ENCODE measurements around the gene CRTC2. TPM values are rescaled to one million over a fixed set of nuclear protein-coding genes. Genes with fewer than 3 reads are reported as not detected.

CRTC2 gene
- total and polyA plus RNA-seq, 9 of the 15 experiments (the other 6 are each of a cell fraction or from before 2014, with no cell fraction given), result 2.7 to 26.4 (median 10.2) TPM

DNA sequence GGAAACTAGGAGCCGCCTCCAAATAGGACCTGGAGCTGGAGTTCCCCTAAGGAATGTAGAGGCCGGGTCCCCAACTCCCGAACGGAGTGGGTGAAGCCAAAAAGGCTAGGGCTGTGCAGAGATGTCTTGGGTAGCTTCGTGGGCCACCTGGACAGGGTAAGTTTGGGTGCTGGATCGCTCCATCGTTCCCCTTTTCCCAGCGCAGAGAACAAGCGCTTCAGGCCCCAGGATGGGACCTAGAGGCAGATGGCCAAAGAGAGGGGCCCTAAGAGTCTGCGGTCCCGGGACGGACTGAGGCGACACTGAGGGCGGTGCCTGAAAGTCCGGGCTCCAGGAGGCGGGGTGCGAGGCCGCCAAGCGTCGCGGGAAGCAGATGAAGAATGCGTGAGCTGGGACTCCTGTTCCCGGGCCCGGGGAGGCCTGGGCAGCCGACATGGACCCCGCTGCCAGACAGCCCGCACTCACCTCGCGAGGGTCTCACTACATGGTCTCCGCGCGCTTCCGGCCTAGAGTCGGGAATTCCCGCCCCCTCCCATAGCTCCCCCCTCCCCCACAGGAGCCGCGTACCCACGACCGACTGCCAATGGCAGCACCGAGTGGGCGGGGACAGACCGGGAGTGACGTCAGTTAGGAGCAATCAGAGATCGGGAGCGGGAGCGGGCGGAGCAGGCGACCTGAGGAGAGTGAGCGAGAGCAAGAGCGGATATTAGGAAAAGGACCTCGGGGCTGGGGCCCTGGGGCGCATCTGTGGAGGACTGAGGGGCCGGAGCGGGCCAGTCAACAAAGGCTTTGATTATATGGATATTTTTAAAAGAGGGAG is 4.8 kb upstream of the CRTC2 start, which contains the start of gene SLC39A1 (continued):
- TF ChIP-seq BHLHE40 (IDR thresholded peaks at IDR 0.05; ENCODE audit: low read length), result peak; percentile 6; the same call in 1 of the 2 replicates
- peak; percentile 51; the same call in 1 of the 2 replicates for TF ChIP-seq SP1 (CRISPR knock-in tag; IDR thresholded peaks at IDR 0.05)
- TF ChIP-seq HNRNPUL1 (IDR thresholded peaks at IDR 0.05; ENCODE audit: low read length), result no peak
- TF ChIP-seq MYC (IDR thresholded peaks at IDR 0.05; ENCODE audit: low read depth, low read length), result peak; percentile 51
- 0 out of 2 replicates have a peak, but pooled peaks have one; percentile 42 for TF ChIP-seq MYC (CRISPR knock-in tag; IDR thresholded peaks at IDR 0.05; ENCODE audit: borderline replicate concordance, low read depth)
- TF ChIP-seq BDP1 (IDR thresholded peaks at IDR 0.05; ENCODE audit: insufficient read depth, insufficient read length), result no peak
- peak; percentile 80 for TF ChIP-seq POLR2A (conservative IDR thresholded peaks at IDR 0.05)
- peak; percentile 73 for TF ChIP-seq EGR1 (conservative IDR thresholded peaks at IDR 0.05)
- TF ChIP-seq FOXP4 (CRISPR knock-in tag; IDR thresholded peaks at IDR 0.05; ENCODE audit: borderline replicate concordance), result no peak
- peak; percentile 9; the same call in 1 of the 2 replicates for TF ChIP-seq HCFC1 (IDR thresholded peaks at IDR 0.05; ENCODE audit: low read depth, low read length)
- 0 out of 2 replicates have a peak, but pooled peaks have one; percentile 51 for TF ChIP-seq ZNF589 (CRISPR knock-in tag; IDR thresholded peaks at IDR 0.05; ENCODE audit: low read depth)
- peak; percentile 27 for TF ChIP-seq SMAD1 (IDR thresholded peaks at IDR 0.05; ENCODE audit: low read depth, low read length, partially characterized antibody)
- TF ChIP-seq MNT (conservative IDR thresholded peaks at IDR 0.05), result peak; percentile 45 to 46; a peak in 3 of 4 replicates
- TF ChIP-seq, protein P1, sequence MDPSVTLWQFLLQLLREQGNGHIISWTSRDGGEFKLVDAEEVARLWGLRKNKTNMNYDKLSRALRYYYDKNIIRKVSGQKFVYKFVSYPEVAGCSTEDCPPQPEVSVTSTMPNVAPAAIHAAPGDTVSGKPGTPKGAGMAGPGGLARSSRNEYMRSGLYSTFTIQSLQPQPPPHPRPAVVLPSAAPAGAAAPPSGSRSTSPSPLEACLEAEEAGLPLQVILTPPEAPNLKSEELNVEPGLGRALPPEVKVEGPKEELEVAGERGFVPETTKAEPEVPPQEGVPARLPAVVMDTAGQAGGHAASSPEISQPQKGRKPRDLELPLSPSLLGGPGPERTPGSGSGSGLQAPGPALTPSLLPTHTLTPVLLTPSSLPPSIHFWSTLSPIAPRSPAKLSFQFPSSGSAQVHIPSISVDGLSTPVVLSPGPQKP (CRISPR knock-in tag; IDR thresholded peaks at IDR 0.05), result no peak
- TF ChIP-seq ZNF282 (CRISPR knock-in tag; IDR thresholded peaks at IDR 0.05), result no peak
- TF ChIP-seq ZNF3 (CRISPR knock-in tag; IDR thresholded peaks at IDR 0.05), result no peak
- TF ChIP-seq NR2C2 (CRISPR knock-in tag; IDR thresholded peaks at IDR 0.05), result no peak
- peak; percentile 43; the same call in 1 of the 2 replicates for TF ChIP-seq NR2C2 (tag; IDR thresholded peaks at IDR 0.05)
- TF ChIP-seq MAZ (CRISPR knock-in tag; conservative IDR thresholded peaks at IDR 0.05 in 1 of 2, IDR thresholded peaks at IDR 0.05 in 1 of 2), result peak; percentile 63; a peak in 2 of 4 replicates
- TF ChIP-seq ZNF347 (CRISPR knock-in tag; IDR thresholded peaks at IDR 0.05; ENCODE audit: low read depth), result no peak
- peak; percentile 90 for TF ChIP-seq ATF7 (IDR thresholded peaks at IDR 0.05)
- no peak for TF ChIP-seq NFXL1 (CRISPR knock-in tag; IDR thresholded peaks at IDR 0.05)
- peak; percentile 47 to 51; a peak in 1 of 4 replicates for TF ChIP-seq SIN3A (IDR thresholded peaks at IDR 0.05; ENCODE audit: borderline replicate concordance in 2 of 2, control insufficient read depth in 1 of 2, low read depth in 2 of 2, low read length in 2 of 2)
- peak; percentile 62; the same call in 1 of the 2 replicates for TF ChIP-seq E2F3 (CRISPR knock-in tag; IDR thresholded peaks at IDR 0.05)
- TF ChIP-seq TARDBP (IDR thresholded peaks at IDR 0.05), result peak; percentile 67; the same call in 1 of the 2 replicates

Measured in K562 (cell line).